GM21381 (cell line): ENCODE measurements around the gene RUSF1.
A peak's percentile ranks its signal among the peaks of the same experiment; 100 is the strongest.
"Not testable (repeated sequence)": the region's sequence is repeated elsewhere in the genome, so short reads cannot be mapped to it uniquely, and the experiment has no call there.

Source experiments
- ATAC-seq: cut with Tn5 transposase; IDR thresholded peaks from one replicate; pipeline ENCODE4 v1.9.1; 2021; ENCODE audit warnings: mild to moderate bottlenecking, moderate library complexity; ENCODE audit not compliant: unreplicated experiment

RUSF1 gene

GRCh38 chr16:31507929-31508705 lies at the start of gene RUSF1:
RUSF1 (minus strand) TSS chr16:31508391; CDS start chr16:31508373, 18 bp downstream.
- peak; percentile 92 for ATAC-seq

DNA sequence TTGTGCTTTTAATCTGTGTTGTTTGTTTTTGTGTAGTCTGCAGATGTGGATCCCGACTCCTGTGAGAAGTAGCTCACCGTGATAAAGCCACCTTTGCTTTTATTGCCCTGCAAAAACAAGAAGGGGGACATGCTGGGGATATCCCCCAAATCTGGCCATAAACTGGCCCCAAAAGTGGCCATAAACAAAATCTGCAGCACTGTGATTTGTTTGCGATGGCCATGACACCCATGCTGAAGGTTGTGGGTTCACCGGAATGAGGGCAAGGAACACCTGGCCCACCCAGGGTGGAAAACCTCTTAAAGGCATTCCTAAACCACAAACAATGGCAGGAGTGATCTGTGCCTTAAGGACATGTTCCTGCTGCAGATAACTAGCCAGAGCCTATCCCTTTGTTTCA lies 34.6 kb upstream of the RUSF1 start:
- ATAC-seq, result no peak

GRCh38 chr16:31539762-31540161 lies 31.6 kb upstream of the RUSF1 start:
- not testable (repeated sequence) for ATAC-seq

- not testable (repeated sequence) for ATAC-seq
Observed at GRCh38 chr16:31538243-31538598, 30.0 kb upstream of the RUSF1 start.

GRCh38 chr16:31537362-31538242 lies 29.4 kb upstream of the RUSF1 start:
- no peak for ATAC-seq

DNA sequence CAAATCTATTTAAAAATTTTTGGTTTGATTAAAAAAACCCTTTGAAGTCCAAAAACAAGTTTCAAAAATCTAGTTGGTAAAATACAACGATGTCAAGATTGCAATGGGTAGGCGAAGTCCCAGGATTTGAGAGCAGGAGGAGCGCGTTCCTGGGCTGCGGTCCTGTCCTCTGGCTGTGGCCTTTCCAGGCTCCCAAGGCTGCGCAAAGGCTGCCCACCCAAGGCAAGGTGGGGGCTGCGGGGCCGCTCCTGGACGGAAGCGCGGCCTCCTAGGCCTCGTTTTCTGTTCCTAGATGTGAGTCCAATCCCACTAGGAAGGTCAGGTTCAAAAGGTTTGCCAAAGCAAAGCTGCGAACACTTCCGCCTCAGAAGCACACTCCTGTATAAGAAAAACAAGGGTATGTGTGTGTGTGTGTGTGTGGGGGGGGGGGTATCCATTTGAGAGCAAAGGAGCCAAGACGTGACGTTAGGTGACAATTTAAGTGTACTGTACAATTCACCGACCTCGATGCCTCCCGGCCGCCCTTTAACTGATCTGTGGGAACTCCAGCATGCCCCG lies 28.7 kb upstream of the RUSF1 start:
- ATAC-seq, result no peak

- no peak for ATAC-seq
Observed at GRCh38 chr16:31535737-31536136, 27.5 kb upstream of the RUSF1 start.

DNA sequence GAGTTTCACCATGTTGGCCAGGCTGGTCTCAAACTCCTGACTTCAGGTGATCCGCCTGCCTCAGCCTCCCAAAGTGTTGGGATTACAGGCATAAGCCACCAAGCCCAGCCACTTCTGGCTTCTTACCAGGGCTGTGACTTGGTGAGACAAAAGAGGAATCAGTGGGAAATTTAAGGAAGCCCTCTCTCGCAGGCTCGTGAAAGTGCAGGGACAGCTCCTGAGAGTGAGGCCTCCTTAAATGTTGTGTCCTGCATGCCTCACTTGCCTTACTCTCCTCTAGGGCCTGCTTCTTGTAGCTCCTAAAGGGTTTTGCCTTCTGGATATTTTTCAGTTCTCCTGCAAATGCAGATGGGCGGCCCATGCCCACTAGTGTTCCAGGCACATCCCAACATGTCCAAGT lies 24.7 kb upstream of the RUSF1 start:
- no peak for ATAC-seq

GRCh38 chr16:31532120-31532519 lies 23.9 kb upstream of the RUSF1 start:
- ATAC-seq, result no peak

DNA sequence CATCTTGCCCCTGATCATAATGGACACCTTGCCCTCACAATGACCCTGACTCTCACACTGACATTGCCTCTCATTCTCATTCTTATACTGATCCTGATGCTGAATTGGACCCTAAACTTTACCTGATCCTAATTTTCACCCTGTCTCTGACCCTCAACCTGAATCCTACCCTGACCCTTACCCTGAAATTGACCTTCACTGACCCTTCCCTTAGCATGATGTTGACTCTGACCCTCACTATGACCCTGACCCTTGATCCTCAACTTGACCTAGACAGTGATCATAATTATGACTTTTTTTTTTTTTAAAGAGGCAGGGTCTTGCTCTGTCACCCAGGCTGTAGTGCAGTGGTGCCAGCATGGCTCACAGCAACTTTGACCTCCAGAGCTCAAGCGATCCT lies 22.9 kb upstream of the RUSF1 start:
- ATAC-seq, result no peak

- no peak for ATAC-seq
Observed at GRCh38 chr16:31530405-31530804, 22.2 kb upstream of the RUSF1 start.

DNA sequence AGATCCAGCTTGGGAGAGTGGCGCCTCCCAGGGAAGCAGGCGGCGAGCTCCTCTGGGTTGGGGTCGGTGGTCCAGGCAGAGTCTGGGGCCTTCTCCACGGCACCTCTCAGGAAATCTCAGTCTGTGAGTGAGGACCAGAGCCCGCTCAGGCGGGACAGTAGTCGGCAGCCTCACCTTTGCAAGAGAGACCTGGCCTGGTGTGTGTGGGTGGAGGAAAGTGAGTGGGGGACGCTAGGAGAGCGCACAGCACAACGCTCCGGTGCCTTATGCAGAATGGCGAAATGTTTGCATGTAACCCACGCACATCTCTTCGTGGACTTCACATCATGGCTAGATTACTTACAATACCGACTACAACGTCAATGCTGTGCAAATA lies 21.7 kb upstream of the RUSF1 start:
- no peak for ATAC-seq

DNA sequence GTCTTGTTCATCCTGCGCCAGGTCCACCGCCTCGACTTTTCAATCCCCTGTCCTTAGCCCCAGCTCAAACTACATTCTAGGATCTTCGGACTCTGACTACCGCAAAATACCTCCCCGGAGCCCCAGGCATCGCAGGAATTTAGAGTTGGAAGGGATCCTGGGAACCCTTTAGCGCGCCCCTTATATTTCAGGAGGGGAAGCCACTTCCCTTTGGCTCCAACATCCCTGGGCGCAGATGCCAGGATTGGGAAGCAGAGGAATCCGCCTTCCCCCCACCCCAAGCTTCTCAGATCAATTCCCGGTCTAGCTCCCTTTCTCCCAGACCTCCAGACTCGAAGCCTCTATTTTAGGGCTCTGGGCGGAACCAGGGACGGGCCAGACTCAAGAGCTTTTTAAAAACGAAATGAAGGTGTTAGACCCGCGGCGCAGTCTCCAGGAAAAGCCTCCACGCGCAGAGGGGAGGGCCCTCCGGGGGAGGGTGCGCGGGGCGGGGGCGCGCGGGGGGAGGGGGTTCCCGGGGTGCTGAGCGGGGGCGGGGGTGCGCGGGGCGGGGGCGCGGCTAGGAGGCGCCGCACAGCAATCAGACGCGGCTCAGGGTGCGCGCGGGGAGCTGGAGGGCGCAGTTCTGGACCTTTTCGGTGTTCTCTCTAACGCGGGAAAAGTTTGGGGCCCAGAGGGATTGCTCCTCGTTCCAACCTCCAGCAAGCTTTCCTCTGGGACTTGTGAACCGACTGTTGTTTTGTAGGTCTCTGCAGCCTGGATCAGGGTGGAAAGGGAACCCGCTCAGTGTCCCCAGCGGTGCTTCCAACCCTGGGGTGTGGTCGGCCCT lies 21.1 kb upstream of the RUSF1 start:
- ATAC-seq, result no peak

- ATAC-seq, result no peak
Observed at GRCh38 chr16:31528523-31529107, 20.4 kb upstream of the RUSF1 start.

- no peak for ATAC-seq
Observed at GRCh38 chr16:31527734-31528274, 19.6 kb upstream of the RUSF1 start, which contains the start of gene AHSP. AHSP (plus strand) TSS chr16:31527900; CDS start chr16:31528140, 240 bp downstream.

DNA sequence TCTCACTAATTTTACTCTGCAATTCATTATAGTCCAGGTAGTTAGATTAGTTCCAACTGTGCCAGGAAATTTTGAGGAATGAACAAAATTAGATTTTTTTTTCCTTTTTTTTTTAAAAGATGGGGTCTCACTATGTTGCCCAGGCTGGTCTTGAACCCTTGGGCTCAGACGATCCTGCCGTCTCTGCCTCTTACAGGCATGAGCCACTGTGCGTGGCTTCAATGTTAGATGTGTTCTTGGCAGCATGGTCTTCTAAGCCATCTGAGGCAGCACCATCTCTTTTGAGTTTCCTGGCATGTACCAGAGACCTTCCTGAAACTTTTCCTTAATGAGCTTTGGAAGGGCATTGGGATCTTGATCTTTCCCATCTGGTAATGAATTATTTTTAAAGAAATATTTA lies 16.9 kb upstream of the RUSF1 start:
- no peak for ATAC-seq

- ATAC-seq, result not testable (repeated sequence)
Observed at GRCh38 chr16:31523768-31524167, 15.6 kb upstream of the RUSF1 start.

DNA sequence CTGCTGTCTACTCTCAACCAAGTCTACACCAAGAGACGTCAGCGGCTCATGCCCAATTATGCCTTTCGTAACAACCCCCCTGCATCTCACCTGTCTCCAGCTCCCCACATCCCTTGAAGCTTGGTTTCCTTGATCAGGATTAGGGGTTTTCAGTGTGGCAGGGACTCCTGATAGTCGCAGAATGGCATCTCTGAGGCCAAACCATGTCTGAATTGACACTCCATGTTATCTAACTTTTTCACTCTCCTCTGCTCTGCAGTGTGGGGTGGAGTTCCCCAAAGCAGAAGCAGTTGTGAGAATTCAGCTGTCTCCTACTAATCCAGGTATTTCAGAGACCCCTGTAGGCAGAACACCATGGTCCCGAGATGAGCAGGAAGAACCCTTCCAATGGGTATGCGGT lies 13.9 kb upstream of the RUSF1 start:
- ATAC-seq, result no peak

- no peak for ATAC-seq
Observed at GRCh38 chr16:31521368-31521767, 13.2 kb upstream of the RUSF1 start.

DNA sequence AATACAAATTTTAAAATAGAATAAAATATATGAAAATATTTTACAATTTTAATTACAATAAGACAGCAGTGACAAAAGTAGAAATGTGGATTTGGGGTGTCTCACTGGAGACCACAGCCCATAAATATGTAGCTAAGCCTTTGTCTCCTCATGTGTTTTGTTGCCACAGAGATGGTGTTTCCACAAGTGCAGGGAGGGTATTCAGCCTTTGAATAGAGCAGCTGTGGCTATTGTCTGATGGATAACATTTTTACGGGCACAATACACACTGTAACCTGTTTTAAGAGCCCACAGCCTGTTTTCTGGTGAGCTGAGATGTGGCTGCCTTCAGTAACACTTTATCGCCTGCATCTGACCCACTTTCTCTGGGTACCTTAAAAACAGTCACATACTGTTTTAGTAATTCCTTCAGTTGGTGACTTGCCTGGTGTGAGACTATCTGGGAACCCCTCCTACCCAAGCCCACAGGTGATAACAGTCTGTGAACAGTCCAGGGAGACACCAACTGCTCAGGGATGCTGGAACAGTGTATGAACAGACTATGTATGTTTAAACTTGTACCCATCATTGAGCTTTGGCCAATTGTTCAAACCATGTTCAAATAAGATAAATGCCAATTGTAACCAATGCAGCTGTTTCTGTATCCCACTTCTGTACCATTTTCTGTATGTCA lies 11.7 kb upstream of the RUSF1 start:
- ATAC-seq, result no peak
